SU-DHL-6 (cell line): ENCODE data around the gene DAPK2.

Experiments
- CTCF ChIP-seq: fragments of 200-600 bp; sonication (generic); IDR thresholded peaks from one replicate; pipeline ENCODE4 v1.5.1; 2017; ENCODE audit warnings: antibody characterized with exemption, mild to moderate bottlenecking, low read length, moderate library complexity; ENCODE audit not compliant: insufficient read depth, poor library complexity, severe bottlenecking
- EZH2phosphoT487 ChIP-seq: fragments of 200-600 bp; sonication (generic), shearing (Covaris generic); conservative IDR thresholded peaks from 2 replicates; pipeline ENCODE4 v1.6.1; 2018; ENCODE audit warnings: mild to moderate bottlenecking, antibody characterized with exemption, low read length, moderate library complexity, mixed read lengths

DNA sequence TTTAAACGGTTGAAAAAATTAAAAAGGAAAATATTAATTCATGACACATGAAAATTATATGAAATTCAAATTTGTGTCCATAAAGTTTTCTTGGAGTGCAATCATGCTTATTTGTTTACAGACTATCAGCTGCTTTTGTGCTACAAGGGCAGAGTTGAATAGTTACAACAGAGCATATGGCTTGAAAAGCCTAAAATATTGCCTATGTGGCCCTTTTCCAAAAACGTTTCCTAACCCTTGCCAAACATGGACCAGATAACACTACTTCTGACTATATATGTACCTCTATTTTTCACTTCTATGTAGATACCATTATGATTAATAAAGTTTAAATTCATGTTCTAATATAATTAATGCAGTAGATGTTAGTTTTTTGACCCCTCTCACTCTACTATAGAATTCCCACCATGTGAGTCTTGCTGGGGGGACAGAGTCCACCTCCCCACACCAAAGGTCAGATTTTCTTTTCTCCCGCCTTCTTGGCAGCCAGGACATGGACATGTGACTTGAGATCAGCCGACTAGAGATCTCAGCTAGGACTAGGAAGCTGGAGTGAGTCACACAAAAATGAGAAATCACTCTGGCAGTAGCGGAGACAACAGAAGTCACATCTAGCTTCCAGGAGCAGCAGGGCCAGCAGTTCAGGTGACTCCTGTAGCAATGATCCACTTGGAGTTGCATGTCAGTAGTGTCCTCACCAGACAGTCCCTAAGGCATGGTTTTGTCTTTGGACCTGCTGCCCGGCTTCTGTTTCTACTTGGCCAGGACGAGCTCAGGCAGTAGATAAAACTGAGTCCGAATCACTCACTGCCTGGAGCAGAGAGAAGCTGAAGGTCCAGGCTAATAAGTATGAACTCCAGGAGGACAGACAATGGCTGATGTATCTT, 24.9 kb upstream of the DAPK2 start:
- TF ChIP-seq CTCF: no peak
- no peak for TF ChIP-seq EZH2phosphoT487
